HG02973 (cell line): Measurements from ENCODE around the gene GPR22.

Experiments
- ATAC-seq: cut with Tn5 transposase; IDR thresholded peaks from one replicate; pipeline ENCODE4 v1.9.1; 2021; ENCODE audit warnings: moderate library complexity; ENCODE audit not compliant: unreplicated experiment

Gene GPR22, protein sequence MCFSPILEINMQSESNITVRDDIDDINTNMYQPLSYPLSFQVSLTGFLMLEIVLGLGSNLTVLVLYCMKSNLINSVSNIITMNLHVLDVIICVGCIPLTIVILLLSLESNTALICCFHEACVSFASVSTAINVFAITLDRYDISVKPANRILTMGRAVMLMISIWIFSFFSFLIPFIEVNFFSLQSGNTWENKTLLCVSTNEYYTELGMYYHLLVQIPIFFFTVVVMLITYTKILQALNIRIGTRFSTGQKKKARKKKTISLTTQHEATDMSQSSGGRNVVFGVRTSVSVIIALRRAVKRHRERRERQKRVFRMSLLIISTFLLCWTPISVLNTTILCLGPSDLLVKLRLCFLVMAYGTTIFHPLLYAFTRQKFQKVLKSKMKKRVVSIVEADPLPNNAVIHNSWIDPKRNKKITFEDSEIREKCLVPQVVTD

DNA sequence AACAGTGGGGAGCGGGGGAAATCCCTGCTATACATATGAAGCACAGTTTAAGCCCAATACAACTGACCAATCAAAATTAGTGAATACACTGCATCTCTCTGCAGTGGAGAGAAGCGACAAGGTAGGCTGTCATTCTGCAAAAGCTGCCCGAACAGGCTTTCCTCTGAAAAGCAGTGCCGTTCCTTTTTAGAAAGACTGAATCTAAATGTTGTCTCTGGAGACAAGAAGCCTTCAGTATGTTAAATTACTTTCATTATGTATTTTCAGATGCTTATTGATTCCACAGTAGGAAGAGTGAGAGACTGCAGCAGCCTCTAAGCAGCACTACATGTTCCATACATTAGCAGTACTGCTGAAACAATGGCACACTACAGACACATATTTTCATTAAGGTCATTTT, at the start of gene GPR22:
TSS of gene GPR22 (plus strand) at position 129 of the 400 bp plus-strand sequence. CDS start 4,004 bp downstream, outside the sequence.
- ATAC-seq, result no peak

- ATAC-seq, result no peak
These were observed 42.4 kb upstream of the GPR22 start for GRCh38 chr7:107427462-107427861.

DNA sequence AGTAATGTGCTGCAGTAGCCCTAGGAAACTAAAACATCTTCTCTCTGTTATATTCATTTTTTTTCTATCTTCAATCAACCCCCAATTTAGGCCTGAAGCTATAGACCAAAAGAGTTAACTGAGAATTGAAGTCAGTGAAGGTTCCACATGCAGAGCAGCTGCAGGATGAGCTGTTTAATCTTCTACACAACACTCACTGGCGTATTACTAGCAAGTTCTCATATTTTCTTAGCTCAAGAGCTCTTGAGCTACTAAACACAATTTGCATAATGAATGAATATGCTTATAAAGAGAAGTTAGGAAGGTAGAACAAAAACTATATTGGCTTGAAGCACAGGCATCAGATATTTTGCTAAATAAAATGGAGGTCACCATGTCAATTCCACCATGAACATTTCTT, 41.2 kb upstream of the GPR22 start:
- no peak for ATAC-seq

DNA sequence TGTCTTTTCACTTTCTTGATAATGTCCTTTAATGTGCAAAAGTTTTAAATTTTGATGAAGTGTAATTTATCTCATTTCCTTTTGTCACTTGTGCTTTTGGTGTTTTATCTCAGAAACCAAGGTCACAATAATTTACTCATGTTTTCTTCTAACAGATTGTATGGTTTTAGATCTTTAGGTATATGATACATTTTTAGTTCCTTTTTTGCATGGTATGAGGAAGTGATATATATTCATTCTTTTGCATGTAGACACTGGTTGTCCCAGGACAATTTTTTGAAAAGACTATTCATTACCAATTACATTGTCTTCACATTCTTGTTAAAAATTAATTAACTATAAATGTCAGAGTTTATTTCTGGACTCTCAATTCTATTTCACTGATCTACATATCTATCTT, 39.8 kb upstream of the GPR22 start:
- ATAC-seq, result no peak

DNA sequence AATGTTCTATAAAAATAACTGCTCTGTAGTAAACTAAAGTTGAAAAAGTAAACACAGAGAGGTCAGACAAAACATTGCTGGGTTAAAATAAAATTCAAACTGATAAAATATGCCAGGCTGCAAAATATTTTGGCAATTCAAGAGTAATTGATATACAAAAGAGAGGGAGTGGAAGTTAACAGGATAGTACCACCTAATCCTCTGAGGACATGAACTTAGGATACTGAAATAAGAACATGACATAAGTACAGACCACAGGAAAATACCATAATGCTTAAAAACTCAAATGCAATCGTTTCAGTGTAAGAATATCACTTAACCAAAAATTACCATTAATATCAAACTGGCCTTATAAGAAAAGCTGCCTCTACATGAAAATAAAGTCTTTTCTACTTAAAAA, 37.6 kb upstream of the GPR22 start:
- no peak for ATAC-seq

DNA sequence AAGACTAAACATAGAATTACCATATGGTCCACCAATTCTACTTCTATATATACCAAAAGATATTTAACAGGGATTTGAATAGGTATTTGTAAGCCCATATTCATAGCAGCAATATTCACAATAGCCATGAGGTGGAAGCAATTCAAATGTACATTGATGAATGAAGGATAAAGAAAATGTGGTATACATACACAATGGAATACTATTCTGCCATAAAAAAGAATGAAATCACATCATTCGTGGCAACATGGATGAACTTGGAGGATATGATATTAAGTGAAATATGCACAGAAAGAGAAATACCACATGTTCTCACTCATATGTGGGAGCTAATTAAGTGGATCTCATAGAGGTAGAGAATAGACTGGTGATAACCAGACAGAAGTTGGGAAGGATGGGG, 34.1 kb upstream of the GPR22 start:
- no peak for ATAC-seq

DNA sequence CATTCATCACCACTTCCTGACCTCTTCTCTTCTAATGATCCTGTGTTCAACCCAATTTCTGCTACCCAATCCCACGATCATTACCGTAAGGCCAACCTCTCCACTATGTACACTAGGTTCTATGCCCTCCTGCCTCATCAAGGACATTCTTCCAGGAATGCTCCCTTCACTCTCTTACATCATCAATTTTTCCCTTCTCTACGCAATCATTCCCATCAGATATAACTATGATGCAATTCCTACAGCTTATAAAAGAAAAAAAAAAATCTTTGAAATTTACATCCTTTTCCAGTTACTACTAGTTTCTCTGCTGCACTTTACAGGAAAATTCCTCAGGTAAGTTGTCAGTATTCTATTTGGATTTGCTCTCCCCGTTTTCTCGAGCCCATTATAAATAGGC, 30.8 kb upstream of the GPR22 start:
- ATAC-seq, result no peak

DNA sequence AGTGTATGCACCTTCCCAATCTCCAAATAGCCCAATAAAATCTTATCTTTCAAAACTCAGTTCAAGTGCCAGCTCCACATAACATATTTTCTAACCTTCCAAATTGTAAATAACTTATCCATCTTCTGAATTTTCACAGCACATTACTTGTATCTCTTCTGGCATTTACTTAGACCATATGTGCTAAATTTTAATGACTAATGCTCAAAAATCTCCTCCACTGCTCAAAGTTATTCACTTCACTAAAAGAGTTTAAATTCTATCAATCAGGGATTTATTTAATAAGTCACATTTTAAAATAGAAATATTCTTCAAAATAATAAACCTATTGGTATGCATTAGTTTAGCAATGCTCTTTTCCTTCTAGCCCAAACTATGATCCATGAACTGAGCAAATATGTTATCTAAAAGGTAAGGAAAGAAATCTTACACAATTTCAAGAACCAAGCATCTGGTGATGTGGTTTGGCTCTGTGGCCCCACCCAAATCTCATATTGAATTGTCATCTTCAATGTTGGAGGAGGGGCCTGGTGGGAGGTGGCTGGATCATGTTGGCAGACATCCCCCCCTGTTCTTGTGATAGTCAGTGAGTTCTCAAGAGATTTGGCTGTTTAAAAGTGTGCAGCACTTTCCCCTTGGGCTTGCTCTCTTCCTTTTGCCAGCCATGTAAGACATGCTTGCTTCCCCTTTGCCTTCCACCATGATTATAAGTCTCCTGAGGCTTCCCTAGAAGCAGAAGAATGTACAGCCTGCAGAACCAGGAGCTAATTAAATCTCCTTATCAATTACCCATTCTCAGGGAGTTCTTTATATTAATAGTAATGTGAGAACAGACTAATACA, 28.1 kb upstream of the GPR22 start:
- ATAC-seq, result no peak

- ATAC-seq, result no peak
These were observed 27.2 kb upstream of the GPR22 start for GRCh38 chr7:107442678-107443077.

GRCh38 chr7:107446531-107446930, 23.3 kb upstream of the GPR22 start:
- ATAC-seq, result no peak

DNA sequence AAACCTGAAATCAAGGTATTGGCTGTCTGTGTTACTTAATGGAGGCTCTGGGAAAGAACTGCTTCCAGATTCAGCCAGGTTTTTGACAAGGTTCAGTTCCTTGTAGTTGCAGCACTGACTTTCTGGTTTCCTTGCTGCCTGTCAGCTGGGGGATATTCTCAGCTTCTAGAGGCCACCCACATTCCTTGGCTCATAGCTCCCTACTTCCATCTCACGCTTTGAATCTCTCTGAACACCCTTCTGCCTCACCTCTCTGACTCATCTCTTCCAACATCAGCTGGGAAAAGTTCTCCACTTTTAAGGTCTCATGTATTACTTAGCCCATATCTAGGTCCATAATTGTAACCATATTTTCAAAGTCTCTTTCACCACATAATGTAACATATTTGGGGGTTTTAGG, 22.9 kb upstream of the GPR22 start:
- ATAC-seq, result no peak

- no peak for ATAC-seq
These were observed 18.9 kb upstream of the GPR22 start for GRCh38 chr7:107450970-107451369.

DNA sequence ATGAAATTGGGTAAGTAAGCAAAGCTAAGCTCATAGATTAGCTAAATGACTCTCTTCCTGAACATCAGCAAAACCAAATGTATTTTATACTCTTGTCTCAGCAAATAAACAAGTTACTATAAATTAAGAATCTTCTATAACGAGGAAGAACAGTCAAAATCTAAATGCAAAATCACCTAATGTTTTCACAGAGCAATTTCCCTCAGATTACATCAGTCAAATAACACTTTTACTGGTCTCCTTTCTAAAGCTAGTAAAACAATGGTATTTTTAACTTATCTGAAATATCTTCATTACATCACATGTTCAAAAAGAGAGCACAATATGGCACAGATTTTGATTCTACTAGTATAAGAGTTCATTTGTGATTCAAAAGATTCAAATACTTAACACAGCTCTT, 16.5 kb upstream of the GPR22 start:
- ATAC-seq, result no peak

DNA sequence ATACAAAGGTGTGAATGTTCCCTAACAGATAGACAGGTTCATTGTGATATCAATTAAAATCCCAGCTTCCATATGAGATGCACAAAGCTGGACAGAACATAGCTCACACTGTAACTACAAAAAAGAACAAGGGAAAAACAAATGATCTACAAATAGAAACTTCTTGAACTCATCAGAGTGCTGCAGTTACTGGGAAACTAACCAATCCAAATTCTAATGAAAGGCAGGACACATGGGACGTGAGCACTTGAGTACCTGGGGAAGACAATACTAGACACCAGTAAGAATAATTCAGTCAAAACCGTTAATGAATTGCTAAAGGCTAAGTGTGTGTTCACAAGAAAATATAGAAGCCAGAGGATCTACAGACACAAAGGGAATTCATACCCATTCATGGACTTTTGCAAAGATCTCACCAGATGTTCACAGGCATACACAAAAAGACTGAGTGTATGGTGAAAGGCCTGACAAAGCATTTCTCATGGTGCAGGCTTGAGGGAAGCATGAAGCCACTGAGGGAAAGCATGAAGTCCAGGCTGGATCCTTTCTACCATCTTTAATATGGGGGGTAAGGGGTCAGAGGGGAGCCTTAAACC, 7.8 kb upstream of the GPR22 start:
- no peak for ATAC-seq

DNA sequence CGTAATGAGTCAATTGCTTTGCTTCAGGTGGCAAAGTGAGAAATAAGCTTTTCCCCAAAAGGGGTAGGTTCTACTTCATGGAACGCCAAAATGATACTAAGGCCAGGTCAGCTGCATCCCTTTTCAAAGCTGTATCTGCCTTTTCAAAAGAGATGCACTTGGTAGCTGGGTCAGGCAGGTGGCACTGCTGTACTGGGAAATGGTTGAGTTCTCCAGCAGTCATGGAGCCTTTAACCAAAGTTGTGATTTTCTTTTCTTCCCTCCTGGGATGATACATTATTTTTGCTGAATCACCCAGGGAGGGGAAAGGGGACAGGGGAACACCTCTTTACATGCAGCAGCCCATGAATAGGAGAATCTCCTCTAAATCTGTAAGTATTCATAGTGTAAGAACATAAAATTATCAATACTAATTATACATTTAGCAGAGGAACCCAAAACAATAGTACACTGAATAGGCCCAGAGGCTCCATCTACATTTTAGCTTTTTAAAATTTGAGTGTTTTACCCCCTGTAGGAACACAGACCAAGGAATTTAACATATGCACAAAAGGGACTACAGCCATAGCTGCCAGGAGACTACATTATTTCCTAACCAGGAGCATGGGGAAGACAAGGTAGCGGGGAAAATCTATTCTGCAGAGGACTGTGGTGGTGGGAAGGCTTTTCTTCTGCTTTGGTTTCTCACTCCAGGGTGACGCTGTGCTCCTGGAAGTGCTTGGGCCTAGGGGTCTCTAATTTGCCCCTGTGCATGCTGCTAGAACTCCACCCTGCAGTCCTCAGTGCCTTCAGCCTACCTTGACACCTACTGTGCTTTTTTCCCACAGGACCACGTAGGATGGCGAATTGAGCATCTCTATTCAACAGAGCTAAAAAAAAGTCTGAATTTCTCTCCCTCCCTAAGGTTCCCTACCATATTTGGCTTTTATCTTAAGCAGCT, 6.4 kb upstream of the GPR22 start:
- no peak for ATAC-seq

DNA sequence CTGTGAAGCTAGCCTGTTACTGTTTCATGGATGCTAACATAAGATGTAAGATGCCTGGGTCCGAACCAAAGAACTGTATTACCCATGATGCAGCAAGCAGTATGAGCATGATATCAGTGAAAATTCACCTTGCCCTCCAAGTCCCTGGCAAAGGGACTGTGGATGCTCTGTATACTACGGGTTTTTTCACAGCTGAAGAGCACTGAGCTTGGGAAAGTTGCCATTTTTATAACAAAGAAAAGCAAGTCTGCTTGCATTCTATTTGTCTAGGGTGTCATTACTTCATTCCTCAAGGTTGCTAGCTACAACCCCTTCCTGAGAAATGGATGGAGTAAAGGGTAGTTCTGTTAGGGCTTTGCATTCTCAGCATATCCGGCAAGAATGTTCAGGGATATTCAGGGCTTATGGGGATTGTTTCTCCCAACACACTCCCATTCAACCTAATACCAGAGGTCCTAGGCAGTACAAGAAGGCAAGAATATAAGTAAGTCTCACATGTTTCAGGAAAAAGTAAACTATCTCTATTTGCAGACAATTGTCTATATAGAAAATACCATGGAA, 5.1 kb upstream of the GPR22 start:
- no peak for ATAC-seq

DNA sequence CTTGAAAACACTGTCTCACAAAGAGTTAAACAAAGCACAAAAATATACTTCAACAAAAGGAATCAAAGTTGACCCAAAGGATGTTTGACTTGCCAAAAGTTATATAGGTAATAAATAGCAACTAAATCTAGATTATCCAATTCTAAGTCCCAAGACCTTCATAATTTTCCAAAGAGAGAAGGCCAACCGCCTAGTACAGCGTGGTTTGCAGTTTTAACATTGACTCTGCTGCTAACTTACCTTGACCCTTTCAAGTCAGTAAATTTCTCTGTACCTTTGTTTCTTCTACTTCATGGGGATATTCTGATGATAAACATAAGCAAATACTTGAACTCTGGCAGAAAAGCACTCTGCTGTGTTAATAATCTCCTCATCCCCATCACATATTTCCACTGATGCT, 1.9 kb upstream of the GPR22 start:
- ATAC-seq, result no peak

GRCh38 chr7:107468824-107469223, 1.0 kb upstream of the GPR22 start:
- no peak for ATAC-seq

DNA sequence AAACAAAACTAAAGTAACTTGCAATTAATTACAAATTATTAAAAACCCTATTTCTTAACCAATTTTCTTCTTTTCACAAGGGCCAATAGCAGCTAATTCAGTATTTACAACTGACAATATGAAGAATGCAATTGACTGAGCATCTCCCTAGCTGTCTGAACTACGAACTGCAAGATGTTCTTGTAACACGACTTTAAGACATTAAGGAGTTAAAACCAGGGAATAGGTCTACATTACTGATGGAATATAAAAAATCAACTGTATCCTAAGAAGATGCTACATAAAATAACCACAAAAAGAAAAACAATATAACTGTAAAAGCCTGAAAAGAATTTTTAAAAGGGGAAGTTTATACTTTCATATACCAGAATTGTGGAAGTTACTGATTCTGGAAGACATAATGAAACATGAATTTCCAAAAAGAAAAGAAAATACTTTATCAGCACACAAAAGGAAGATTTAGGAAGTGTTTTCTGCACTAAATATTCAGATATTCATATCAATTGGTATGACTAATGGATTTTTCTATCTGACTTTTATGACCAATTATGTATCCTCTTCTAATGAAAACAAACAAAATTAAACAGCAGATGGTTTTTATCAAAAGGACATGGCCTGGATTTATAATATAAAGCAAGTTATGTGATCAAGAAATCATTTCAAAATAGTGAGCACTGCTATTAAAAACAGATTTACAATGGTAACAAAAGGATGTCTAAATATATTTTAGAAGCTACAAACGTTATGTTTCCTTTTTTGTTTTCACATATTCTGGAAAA, 1.6 kb downstream of the GPR22 start:
- no peak for ATAC-seq

DNA sequence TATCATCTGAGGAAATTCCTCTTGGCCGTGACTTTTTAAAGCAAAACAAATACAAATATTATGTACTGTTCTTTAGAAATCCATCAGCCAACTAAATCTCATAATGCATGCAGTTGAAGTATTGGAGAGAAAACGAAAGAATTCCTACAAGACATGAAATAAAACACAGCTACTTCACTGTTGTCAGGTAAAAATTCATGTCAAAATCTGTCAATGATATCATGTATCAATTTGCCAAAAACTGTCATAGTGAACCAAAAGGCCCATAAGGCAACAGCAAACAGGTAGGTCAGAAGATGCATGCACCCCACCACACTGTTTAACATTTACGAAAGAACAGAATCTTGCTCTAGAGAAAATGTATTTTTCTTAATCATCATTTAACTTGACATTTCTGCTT, 2.3 kb downstream of the GPR22 start:
- ATAC-seq, result no peak
